Peyer's patch (tissue), 4 donors: ENCODE measurements around the gene RFTN1.

Source experiments
- CTCF ChIP-seq, 6 experiments: fragments of 450-650 bp in 4 of 6; fragments of 200-600 bp in 2 of 6; sonication (generic) in 1 of 6; IDR thresholded peaks; one replicate each; pipeline ENCODE4 v1.5.1; 2017 to 2019; ENCODE audit warnings: antibody characterized with exemption in 6 of 6, mild to moderate bottlenecking in 3 of 6, moderate library complexity in 1 of 6
- POLR2A ChIP-seq, 2 donors: fragments of 450-650 bp; IDR thresholded peaks; one replicate each; pipeline ENCODE4 v1.5.1; 2017; ENCODE audit warnings: antibody characterized with exemption in 2 of 2, mild to moderate bottlenecking in 2 of 2, moderate library complexity in 2 of 2

GRCh38 chr3:16536344-16536663 is 22.8 kb upstream of the RFTN1 start:
- TF ChIP-seq CTCF (IDR thresholded peaks at IDR 0.05) (no peak), POLR2A (IDR thresholded peaks at IDR 0.05) (no peak)
